HCT116 (cell line): Measurements from ENCODE around the gene TACO1. TPM values are rescaled to one million over a fixed set of nuclear protein-coding genes. Genes with fewer than 3 reads are reported as not detected.

Source experiments
- ATAC-seq: fragments of 200-7000 bp; cut with Tn5 transposase; 2 replicates; pipeline ENCODE4 v1.9.1; 2020; ENCODE audit warnings: mild to moderate bottlenecking, moderate library complexity
- BruUV-seq: library from RNA; stranded (reverse); fragments of 400-500 nt; replicated peaks from 2 replicates; lab custom pipeline; 2021; lab: Mats Ljungman, UMichigan
- CTCF ChIA-PET: fragments of 300-600 bp; sonication (Branson Sonifier 250); formaldehyde crosslinking; loops from one replicate; lab custom pipeline; 2021; ENCODE audit warnings: antibody characterized with exemption; lab: Charles Lee
- POLR2A ChIA-PET: fragments of 300-600, 350-600 bp; sonication (Branson Sonifier 250); formaldehyde crosslinking; loops from one replicate; lab custom pipeline; 2021; ENCODE audit warnings: antibody characterized with exemption; lab: Charles Lee
- RAD21 ChIA-PET, 2 experiments: fragments of 300-600 bp; sonication (Branson Sonifier 250); formaldehyde crosslinking; loops; one replicate each; lab custom pipeline; 2023; ENCODE audit warnings: low total read pairs in 2 of 2; ENCODE audit not compliant: uncharacterized antibody in 2 of 2, unreplicated experiment in 2 of 2, low non-redundant PET in 1 of 2; lab: Charles Lee
- DNase-seq: peaks from one replicate; pipeline ENCODE4 v3.0.0-alpha.2; 2010; ENCODE audit warnings: low read depth, low spot score
- H2AFZ ChIP-seq: fragments of 200-600 bp; shearing (Covaris generic), sonication (generic); 2 replicates; pipeline ENCODE4 v1.6.1; 2017; ENCODE audit warnings: low read depth, mixed run types, mixed read lengths, antibody characterized with exemption, low read length; ENCODE audit not compliant: poor library complexity, severe bottlenecking
- H3K27ac ChIP-seq: 2 replicates; pipeline ENCODE4 v1.5.1; 2012; ENCODE audit warnings: low read depth, low read length
- H3K27me3 ChIP-seq: fragments of 200-600 bp; sonication (generic); 2 replicates; pipeline ENCODE4 v1.6.1; 2016; ENCODE audit warnings: mixed run types, low read length, mixed read lengths; ENCODE audit not compliant: insufficient read depth
- H3K36me3 ChIP-seq, 2 experiments: fragments of 200-500 bp in 1 of 2; fragments of 200-600 bp in 1 of 2; sonication (Bioruptor generic) in 1 of 2; sonication (generic) in 1 of 2; 2 replicates each; pipeline versions ENCODE4 v1.5.1 to v1.6.1; 2014 to 2016; ENCODE audit warnings: low read length in 2 of 2, inconsistent platforms in 1 of 2, mixed read lengths in 1 of 2, mixed run types in 1 of 2; ENCODE audit not compliant: insufficient read depth in 2 of 2, control insufficient read depth in 1 of 2
- H3K4me1 ChIP-seq, 2 experiments: fragments of 200-600 bp in 1 of 2; sonication (generic) in 1 of 2; 2 replicates each; pipeline versions ENCODE4 v1.5.1 to v1.6.1; 2012 to 2017; ENCODE audit warnings: low read length in 2 of 2, inconsistent platforms in 1 of 2, mild to moderate bottlenecking in 1 of 2, mixed read lengths in 1 of 2, mixed run types in 1 of 2, moderate library complexity in 1 of 2; ENCODE audit not compliant: insufficient read depth in 2 of 2, control insufficient read depth in 1 of 2
- H3K4me2 ChIP-seq: fragments of 200-600 bp; sonication (generic); 2 replicates; pipeline ENCODE4 v1.6.1; 2017; ENCODE audit warnings: mixed run types, low read length, mixed read lengths
- H3K4me3 ChIP-seq, 2 experiments: fragments of 200-600 bp in 1 of 2; sonication (generic) in 1 of 2; replicated peaks in 1 of 2; 2 replicates each; pipeline ENCODE4 v1.5.1; 2011 to 2016; ENCODE audit warnings: low read length in 2 of 2, control low read depth in 1 of 2, low read depth in 1 of 2, mild to moderate bottlenecking in 1 of 2, mixed read lengths in 1 of 2, mixed run types in 1 of 2
- H3K79me2 ChIP-seq: fragments of 200-600 bp; sonication (generic); 2 replicates; pipeline ENCODE4 v1.6.1; 2017; ENCODE audit warnings: mild to moderate bottlenecking, mixed run types, low read length, moderate library complexity, mixed read lengths; ENCODE audit not compliant: insufficient read depth
- H3K9ac ChIP-seq: fragments of 200-600 bp; sonication (generic); 2 replicates; pipeline ENCODE4 v1.6.1; 2016; ENCODE audit warnings: low read length, mixed read lengths
- H3K9me2 ChIP-seq: fragments of 200-600 bp; sonication (generic), shearing (Covaris generic); 2 replicates; pipeline ENCODE4 v1.6.1; 2017; ENCODE audit warnings: mixed run types, mild to moderate bottlenecking, moderate library complexity; ENCODE audit not compliant: insufficient read depth
- H3K9me3 ChIP-seq, 2 experiments: fragments of 200-500 bp in 1 of 2; fragments of 200-600 bp in 1 of 2; sonication (Bioruptor generic) in 1 of 2; sonication (generic) in 1 of 2; 2 replicates each; pipeline ENCODE4 v1.6.1; 2014 to 2017; ENCODE audit warnings: low read length in 2 of 2, mixed read lengths in 2 of 2, inconsistent platforms in 1 of 2, low read depth in 1 of 2, mild to moderate bottlenecking in 1 of 2, mixed run types in 1 of 2, moderate library complexity in 1 of 2; ENCODE audit not compliant: control insufficient read depth in 1 of 2, insufficient read depth in 1 of 2
- H4K20me1 ChIP-seq: fragments of 200-600 bp; sonication (generic), shearing (Covaris generic); 2 replicates; pipeline ENCODE4 v1.6.1; 2017; ENCODE audit warnings: mixed run types, mild to moderate bottlenecking, moderate library complexity; ENCODE audit not compliant: insufficient read depth
- ATF3 ChIP-seq: IDR thresholded peaks from 2 replicates; pipeline ENCODE4 v1.6.1; 2012
- EGR1 ChIP-seq: IDR thresholded peaks from 2 replicates; pipeline ENCODE4 v1.6.1; 2012; ENCODE audit warnings: low read depth
- MAX ChIP-seq: IDR thresholded peaks from 2 replicates; pipeline ENCODE4 v1.6.1; 2012
- RAD21 ChIP-seq: IDR thresholded peaks from 2 replicates; pipeline ENCODE4 v1.6.1; 2012; ENCODE audit warnings: low read depth, mild to moderate bottlenecking
- ZBTB33 ChIP-seq: IDR thresholded peaks from 2 replicates; pipeline ENCODE4 v1.6.1; 2011; ENCODE audit warnings: mild to moderate bottlenecking, low read length, moderate library complexity; ENCODE audit not compliant: insufficient replicate concordance; ENCODE audit errors: extremely low read depth
- intact Hi-C: fragments of 100-400 bp; cut with micrococcal nuclease; formaldehyde crosslinking; loops from 2 replicates; pipeline ENCODE4 v1.10.0; 2022
- total RNA-seq: library from RNA; stranded (reverse); gene quantifications from one replicate; pipeline ENCODE4 v1.2.1, GENCODE V29; 2021; ENCODE audit not compliant: unreplicated experiment

TACO1 gene
- total RNA-seq, 1 experiment from 2014 or later: 39.6 TPM

GRCh38 chr17:63601439-63602371, 1.0 kb downstream of the TACO1 start:
- H3K79me2 ChIP-seq: peaks cover 17% of the 10 kb centered on the region
- peak overlapping the region; percentile 95 for H3K4me2 ChIP-seq
- no peak for TF ChIP-seq EGR1
- TF ChIP-seq ZBTB33: no peak
- no peak for TF ChIP-seq RAD21
- no peak for TF ChIP-seq ATF3
- no peak for TF ChIP-seq MAX
- H3K27ac ChIP-seq: peak overlapping the region; percentile 48
- intact Hi-C loops: loop anchor here (5.0 kb wide), 1 partner anchor 49 kb away; the partner anchor contains the start of gene DCAF7
- POLR2A ChIA-PET: interaction anchor here (0.6 to 2.2 kb wide), 6 partner anchors 10 to 93 kb away, joined by 3 to 6 read pairs (median 4); partner anchors contain the start of gene MAP3K3
- H3K9me3 ChIP-seq: no peaks in the 10 kb centered on the region
- H2AFZ ChIP-seq: no peak overlapping the region
- H3K4me1 ChIP-seq: peaks cover 7 to 20% of the 10 kb centered on the region in 2 experiments
- TSS peak; percentile 64 for BruUV-seq
- H3K9me2 ChIP-seq: no peaks in the 10 kb centered on the region
- H4K20me1 ChIP-seq: no peaks in the 10 kb centered on the region
- RAD21 ChIA-PET: no interaction called here
- H3K27me3 ChIP-seq: no peaks in the 10 kb centered on the region
- peaks cover 14 to 17% of the 10 kb centered on the region in 2 experiments; a peak in 2 of 4 replicates for H3K36me3 ChIP-seq
- peak overlapping the region; percentile 84 for H3K9ac ChIP-seq
- H3K4me3 ChIP-seq: peak overlapping the region; percentile 92 to 93
- DNase-seq (no peak), ATAC-seq (0 out of 2 replicates have a peak, but pooled peaks have one; percentile 0)
- CTCF ChIA-PET: interaction anchor here (0.7 to 2.8 kb wide), 2 partner anchors 9 to 11 kb away, joined by 3 to 11 read pairs; no protein-coding TSS in a partner anchor
